CD4-positive, alpha-beta T cell (primary cell): ENCODE measurements around the gene TBC1D7. TPM values are rescaled to one million over a fixed set of nuclear protein-coding genes. Genes with fewer than 3 reads are reported as not detected.

Source experiments
- ATAC-seq: fragments of 200-7000 bp; cut with Tn5 transposase; one replicate; pipeline ENCODE4 v1.10.0; 2022; ENCODE audit warnings: mild to moderate bottlenecking; ENCODE audit not compliant: poor library complexity
- CTCF ChIA-PET: fragments of 350-600 bp; sonication (Branson Sonifier 250); formaldehyde crosslinking; loops from one replicate; lab custom pipeline; 2021; ENCODE audit warnings: antibody characterized with exemption, inconsistent platforms; lab: Charles Lee
- POLR2A ChIA-PET: fragments of 350-600 bp; sonication (Branson Sonifier 250); formaldehyde crosslinking; loops from one replicate; lab custom pipeline; 2021; ENCODE audit warnings: antibody characterized with exemption, inconsistent platforms; lab: Charles Lee
- DNase-seq, 14 experiments: peaks; one replicate each; pipeline ENCODE4 v3.0.0-alpha.2; 2013 to 2020; ENCODE audit warnings: mixed read lengths in 2 of 14
- H3K27ac ChIP-seq, 2 donors: one replicate each; pipeline versions ENCODE4 v1.5.1 to v1.7.0; 2013; ENCODE audit warnings: low read length in 2 of 2, low read depth in 1 of 2, mild to moderate bottlenecking in 1 of 2
- H3K27me3 ChIP-seq, 2 experiments: 1 replicate in 1 of 2; 2 replicates in 1 of 2; pipeline versions ENCODE4 v1.6.1 to v1.7.0; 2013; ENCODE audit warnings: low read length in 2 of 2, control low read depth in 1 of 2, mild to moderate bottlenecking in 1 of 2, moderate library complexity in 1 of 2; ENCODE audit not compliant: insufficient read depth in 2 of 2, control insufficient read depth in 1 of 2
- H3K36me3 ChIP-seq: one replicate; pipeline ENCODE4 v1.6.1; 2013; ENCODE audit warnings: low read length, control low read depth; ENCODE audit not compliant: insufficient read depth
- H3K4me1 ChIP-seq: one replicate; pipeline ENCODE4 v1.6.1; 2013; ENCODE audit warnings: low read length, control low read depth; ENCODE audit not compliant: insufficient read depth
- H3K4me3 ChIP-seq: one replicate; pipeline ENCODE4 v1.5.1; 2013; ENCODE audit warnings: mild to moderate bottlenecking, low read length, moderate library complexity
- H3K9me3 ChIP-seq, 2 experiments: 1 replicate in 1 of 2; 2 replicates in 1 of 2; pipeline versions ENCODE4 v1.6.1 to v1.7.0; 2013; ENCODE audit warnings: low read length in 2 of 2, mild to moderate bottlenecking in 2 of 2, control low read depth in 1 of 2, moderate library complexity in 1 of 2; ENCODE audit not compliant: control insufficient read depth in 1 of 2, insufficient read depth in 1 of 2
- H3K27ac Mint-ChIP-seq: one replicate; pipeline ENCODE4 v1.8.0; 2020; ENCODE audit warnings: mixed read lengths
- H3K27me3 Mint-ChIP-seq: one replicate; pipeline ENCODE4 v1.8.0; 2021; ENCODE audit warnings: mixed read lengths
- H3K36me3 Mint-ChIP-seq: one replicate; pipeline ENCODE4 v1.8.0; 2021; ENCODE audit warnings: low read depth, mixed read lengths
- H3K4me1 Mint-ChIP-seq: one replicate; pipeline ENCODE4 v1.8.0; 2021; ENCODE audit warnings: low read depth, mixed read lengths
- H3K4me3 Mint-ChIP-seq: one replicate; pipeline ENCODE4 v1.8.0; 2020; ENCODE audit warnings: mild to moderate bottlenecking, mixed read lengths
- H3K9me3 Mint-ChIP-seq: one replicate; pipeline ENCODE4 v1.8.0; 2020; ENCODE audit warnings: mixed read lengths
- intact Hi-C, 2 experiments: fragments of 100-400 bp; cut with DNase I in 1 of 2; cut with micrococcal nuclease in 1 of 2; formaldehyde crosslinking; loops; one replicate each; pipeline versions ENCODE4 v1.15.1 to v1.9.0; 2023 to 2025; cut with DNase I, micrococcal nuclease
- total RNA-seq, 174 experiments: library from RNA in 2 of 174; stranded (reverse) in 2 of 174; gene quantifications; one replicate each; pipeline ENCODE4 v1.2.3 and lab custom pipeline; 2021 to 2026
- TF ChIP-seq, protein P1 (sequence below): fragments of 200-600 bp; IDR thresholded peaks from one replicate; pipeline ENCODE4 v1.8.0; 2022; ENCODE audit warnings: antibody characterized with exemption, mild to moderate bottlenecking

Gene TBC1D7
- total RNA-seq, 2 experiments from 2014 or later: 10.2 to 12.3 TPM

DNA sequence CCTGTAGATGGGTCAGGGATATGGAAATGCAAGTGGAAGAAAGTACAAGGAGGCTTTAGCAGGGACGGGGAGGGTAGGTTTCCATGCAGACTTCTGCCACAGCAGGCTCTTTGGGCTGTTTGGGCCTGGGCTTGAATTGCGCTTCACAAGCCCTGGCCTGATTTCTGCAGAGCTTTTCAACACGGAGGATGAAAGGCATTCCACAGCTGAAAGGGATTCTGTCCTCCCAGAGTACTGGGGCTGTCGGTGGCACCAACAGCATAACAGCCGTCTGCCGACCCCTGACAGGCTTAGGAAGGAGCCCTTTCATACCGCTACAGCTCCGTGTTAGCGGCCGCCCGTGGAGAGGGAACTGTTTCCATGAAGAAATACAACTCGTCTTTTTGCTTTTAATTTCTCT lies 22.9 kb upstream of the TBC1D7 start:
- no peak for ATAC-seq
- CTCF ChIA-PET: no interaction called here
- Histone ChIP-seq H3K4me3 (no peak overlapping the region), H3K4me1 (peaks cover 23% of the 10 kb centered on the region), H3K27me3 (no peaks in the 10 kb centered on the region), H3K36me3 (no peaks in the 10 kb centered on the region), H3K9me3 (no peaks in the 10 kb centered on the region), H3K27ac (no peak overlapping the region)
- no peaks in the 10 kb centered on the region for H3K27me3 Mint-ChIP-seq
- no peak overlapping the region for H3K27ac Mint-ChIP-seq
- TF ChIP-seq, protein P1, sequence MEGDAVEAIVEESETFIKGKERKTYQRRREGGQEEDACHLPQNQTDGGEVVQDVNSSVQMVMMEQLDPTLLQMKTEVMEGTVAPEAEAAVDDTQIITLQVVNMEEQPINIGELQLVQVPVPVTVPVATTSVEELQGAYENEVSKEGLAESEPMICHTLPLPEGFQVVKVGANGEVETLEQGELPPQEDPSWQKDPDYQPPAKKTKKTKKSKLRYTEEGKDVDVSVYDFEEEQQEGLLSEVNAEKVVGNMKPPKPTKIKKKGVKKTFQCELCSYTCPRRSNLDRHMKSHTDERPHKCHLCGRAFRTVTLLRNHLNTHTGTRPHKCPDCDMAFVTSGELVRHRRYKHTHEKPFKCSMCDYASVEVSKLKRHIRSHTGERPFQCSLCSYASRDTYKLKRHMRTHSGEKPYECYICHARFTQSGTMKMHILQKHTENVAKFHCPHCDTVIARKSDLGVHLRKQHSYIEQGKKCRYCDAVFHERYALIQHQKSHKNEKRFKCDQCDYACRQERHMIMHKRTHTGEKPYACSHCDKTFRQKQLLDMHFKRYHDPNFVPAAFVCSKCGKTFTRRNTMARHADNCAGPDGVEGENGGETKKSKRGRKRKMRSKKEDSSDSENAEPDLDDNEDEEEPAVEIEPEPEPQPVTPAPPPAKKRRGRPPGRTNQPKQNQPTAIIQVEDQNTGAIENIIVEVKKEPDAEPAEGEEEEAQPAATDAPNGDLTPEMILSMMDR: no peak
- no peak for DNase-seq
- POLR2A ChIA-PET: no interaction called here
- H3K9me3 Mint-ChIP-seq: no peaks in the 10 kb centered on the region
- H3K36me3 Mint-ChIP-seq: no peaks in the 10 kb centered on the region
- peaks cover 29% of the 10 kb centered on the region for H3K4me1 Mint-ChIP-seq
- intact Hi-C loops: no loop called here
- H3K4me3 Mint-ChIP-seq: no peak overlapping the region

DNA sequence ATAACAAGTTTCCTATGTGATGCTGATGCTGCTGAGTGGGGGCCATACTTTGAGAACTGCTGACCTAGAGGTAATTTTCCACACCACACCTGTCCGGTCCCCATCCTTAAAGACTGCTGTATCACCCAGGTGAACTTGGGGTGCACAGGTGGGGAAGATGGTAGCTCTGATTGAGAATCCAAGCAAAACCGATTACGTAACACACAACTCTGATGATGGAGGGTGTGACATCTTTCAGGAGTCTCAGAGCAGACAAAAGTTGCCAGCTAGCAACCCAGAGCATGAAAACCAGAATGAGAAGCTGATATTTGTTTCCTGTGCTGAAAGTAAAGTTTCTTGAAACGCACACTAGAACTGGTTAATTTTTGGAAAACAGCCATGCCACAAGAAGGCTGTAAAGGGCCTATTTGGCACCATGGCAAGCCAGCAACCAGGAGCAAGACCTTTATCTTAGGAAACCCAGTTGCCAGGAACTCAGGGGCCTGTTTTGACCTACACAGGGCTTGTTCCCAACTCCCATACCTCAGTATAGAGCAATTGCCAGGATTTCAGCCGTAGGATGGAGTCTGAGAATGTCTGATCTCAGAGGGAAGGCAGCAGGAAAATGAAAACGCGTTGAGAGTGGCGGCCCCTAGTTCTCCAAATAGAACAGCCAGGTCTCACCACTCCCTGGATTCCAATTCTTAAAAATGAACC lies 21.6 kb upstream of the TBC1D7 start:
- Mint-ChIP-seq H3K9me3 (no peaks in the 10 kb centered on the region), H3K36me3 (no peaks in the 10 kb centered on the region), H3K4me1 (peaks cover 15% of the 10 kb centered on the region), H3K4me3 (no peak overlapping the region), H3K27me3 (no peaks in the 10 kb centered on the region), H3K27ac (no peak overlapping the region)
- no peaks in the 10 kb centered on the region for H3K9me3 ChIP-seq
- no peaks in the 10 kb centered on the region for H3K27me3 ChIP-seq
- ChIA-PET CTCF (no interaction called here), POLR2A (interaction anchor here (0.7 kb wide), 1 partner anchor 747 kb away, joined by 3 read pairs; no protein-coding TSS in a partner anchor)
- ATAC-seq (no peak), DNase-seq (no peak)
- no peak overlapping the region for H3K27ac ChIP-seq
- intact Hi-C loops: no loop called here
- no peaks in the 10 kb centered on the region for H3K36me3 ChIP-seq
- peaks cover 13% of the 10 kb centered on the region for H3K4me1 ChIP-seq
- no peak overlapping the region for H3K4me3 ChIP-seq
- TF ChIP-seq, protein P1: no peak

DNA sequence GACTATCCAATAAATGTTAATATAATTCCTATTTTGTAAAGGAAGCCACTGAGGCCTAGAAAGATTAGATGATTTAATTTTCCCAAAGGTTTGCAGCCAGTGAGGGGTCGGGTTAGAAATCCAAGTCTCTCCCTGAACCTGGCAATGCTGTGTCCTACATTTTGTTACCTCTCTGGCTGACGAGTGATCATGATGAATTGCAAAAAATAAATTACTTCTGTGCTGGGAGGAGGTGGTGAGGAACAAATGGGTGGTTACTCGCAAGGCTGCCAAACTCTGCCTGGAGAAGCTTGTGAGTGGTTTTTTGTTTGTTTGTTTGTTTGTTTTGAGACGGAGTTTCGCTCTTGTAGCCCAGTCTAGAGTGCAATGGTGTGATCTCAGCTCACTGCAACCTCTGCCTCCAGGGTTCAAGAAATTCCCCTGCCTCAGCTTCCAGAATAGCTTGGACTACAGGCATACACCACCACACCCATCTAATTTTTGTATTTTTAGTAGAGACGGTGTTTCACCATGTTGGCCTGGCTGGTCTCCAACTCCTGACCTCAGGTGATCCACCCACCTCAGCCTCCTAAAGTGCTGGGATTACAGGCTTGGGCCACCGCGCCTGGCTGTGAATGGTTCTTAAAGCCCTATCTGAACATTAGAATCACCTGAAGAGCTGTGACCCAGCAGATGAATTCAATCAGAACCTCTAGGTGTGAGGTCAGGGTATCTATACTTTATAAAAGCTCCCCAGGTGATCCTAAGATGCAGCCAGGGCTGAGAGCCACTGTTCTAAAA lies 20.2 kb upstream of the TBC1D7 start:
- Mint-ChIP-seq H3K4me1 (peaks cover 3% of the 10 kb centered on the region), H3K4me3 (no peak overlapping the region), H3K9me3 (no peaks in the 10 kb centered on the region), H3K27ac (no peak overlapping the region), H3K27me3 (no peaks in the 10 kb centered on the region), H3K36me3 (no peaks in the 10 kb centered on the region)
- ATAC-seq (no peak), DNase-seq (no peak)
- ChIA-PET POLR2A (no interaction called here), CTCF (no interaction called here)
- Histone ChIP-seq H3K27ac (no peak overlapping the region), H3K4me3 (no peak overlapping the region), H3K4me1 (no peaks in the 10 kb centered on the region), H3K36me3 (no peaks in the 10 kb centered on the region), H3K9me3 (no peaks in the 10 kb centered on the region), H3K27me3 (no peaks in the 10 kb centered on the region)
- intact Hi-C loops: no loop called here
- TF ChIP-seq, protein P1: no peak
